Pancreas (tissue), 10 donors: ENCODE results near the gene SPSB1. TPM values are rescaled to one million over a fixed set of nuclear protein-coding genes. Genes with fewer than 3 reads are reported as not detected.
"Not testable (repeated sequence)": the region's sequence is repeated elsewhere in the genome, so short reads cannot be mapped to it uniquely, and the experiment has no call there.

Source experiments
- ATAC-seq, 4 donors: fragments of 200-7000 bp; cut with Tn5 transposase; one replicate each; pipeline versions ENCODE4 v1.8.0 to v1.9.1; 2020; ENCODE audit warnings: mild to moderate bottlenecking in 4 of 4, moderate library complexity in 4 of 4
- DNase-seq, 6 donors: peaks; one replicate each; pipeline ENCODE4 v3.0.0-alpha.2; 2020
- FAIRE-seq: peaks from 2 replicates; lab custom pipeline; 2012; peaks lifted over from hg19 to GRCh38; lab: Jason Lieb, UNC
- H3K27ac ChIP-seq, 4 donors: fragments of 200-600 bp; sonication (generic); 1 replicate in 3 of 4; 2 replicates in 1 of 4; pipeline versions ENCODE4 v1.5.0 to v1.8.0; 2020
- H3K27me3 ChIP-seq, 4 donors: fragments of 200-600 bp; one replicate each; pipeline ENCODE4 v1.8.0; 2021
- H3K36me3 ChIP-seq, 3 donors: fragments of 200-600 bp; sonication (generic) in 1 of 3; one replicate each; pipeline versions ENCODE4 v1.5.0 to v1.8.0; 2020 to 2021
- H3K4me1 ChIP-seq, 3 donors: fragments of 200-600 bp; one replicate each; pipeline ENCODE4 v1.8.0; 2021
- H3K4me3 ChIP-seq, 4 donors: fragments of 200-600 bp; sonication (generic) in 2 of 4; one replicate each; pipeline versions ENCODE4 v1.5.0 to v1.8.0; 2020 to 2021
- H3K9me3 ChIP-seq, 4 donors: fragments of 200-600 bp; one replicate each; pipeline ENCODE4 v1.8.0; 2021
- CTCF ChIP-seq, 4 donors: fragments of 200-600 bp; sonication (generic) in 3 of 4; IDR thresholded peaks; one replicate each; pipeline versions ENCODE4 v1.5.0 to v1.8.0; 2021; ENCODE audit warnings: antibody characterized with exemption in 4 of 4
- WGBS, 2 donors: extraction: QIAGEN DNeasy Blood & Tissue Kit; methylation state at CpG; one replicate each; pipeline ENCODE4 v1.1.7; 2013; 5-methylcytosine and 5-hydroxymethylcytosine counted together
- intact Hi-C, 3 donors: fragments of 100-400 bp; cut with DNase I; formaldehyde crosslinking; loops; one replicate each; pipeline versions ENCODE4 v1.11.1 to v1.14.2; 2022
- polyA plus RNA-seq, 2 donors: library from polyadenylated mRNA; stranded (reverse); fragments of 200-250 nt; gene quantifications; one replicate each; pipeline ENCODE4 v1.2.3, GENCODE V29; 2013
- total RNA-seq, 6 donors: library from RNA; stranded (reverse); fragmentation: NEBNext Ultra II Directional in 4 of 6; extraction: Animal tissue kit (Norgen Biotek cat#: 25700) in 4 of 6; gene quantifications; one replicate each; pipeline versions ENCODE4 v1.2.1 to v1.2.4, GENCODE V29; 2021 to 2023
- donor health status: healthy with polysubstance abuse.
- donor health status: DM: no; HTN: no; CAD: no; lungs with moderate emphysema.
- donor health status: DM: no; HTN: no; CAD: no.
- donor health status: control.
- donor health status: control.
- donor health status: Bipolar disorder and iron deficiency.
- donor health status: DM: yes; HTN: yes; CAD: no.
- donor health status: DM: no; HTN: no; CAD: no.
- donor health status: DM: no; HTN: no; CAD: no.
- donor health status: DM: yes; HTN: yes; CAD: no.

SPSB1 gene
- total and polyA plus RNA-seq, 8 donors: 10.5 to 27.5 (median 18.1) TPM

DNA sequence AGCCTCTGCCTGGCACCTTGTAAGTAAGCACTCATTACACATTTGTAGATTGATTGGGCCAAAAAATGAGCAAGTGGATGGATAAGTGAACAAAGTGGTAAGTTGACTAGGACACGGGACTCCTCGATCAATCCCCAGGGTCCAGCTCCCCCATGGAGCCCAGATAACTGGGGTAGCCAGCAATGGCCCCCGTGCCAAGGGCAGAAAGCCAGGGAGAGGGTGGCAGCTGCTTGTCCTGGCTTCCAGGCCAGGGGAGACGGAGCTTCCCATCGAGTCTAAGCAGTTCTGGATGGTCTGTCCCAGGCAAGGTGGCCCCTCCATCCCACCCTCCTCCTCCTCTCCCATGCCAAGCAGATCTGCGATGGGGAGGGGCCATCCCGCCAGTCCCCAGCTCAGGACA, 91.4 kb downstream of the SPSB1 start:
- Histone ChIP-seq H3K27ac (no peak overlapping the region), H3K4me3 (no peak overlapping the region), H3K36me3 (no peaks in the 10 kb centered on the region), H3K27me3 (no peaks in the 10 kb centered on the region), H3K4me1 (no peaks in the 10 kb centered on the region), H3K9me3 (no peaks in the 10 kb centered on the region)
- ATAC-seq: no peak
- intact Hi-C loops: no loop called here
- 84 to 89% methylated on average over 7 of the region's 7 CpGs for WGBS, 2 donors
- no peak for DNase-seq
- FAIRE-seq: no peak
- TF ChIP-seq CTCF (IDR thresholded peaks at IDR 0.05): no peak

DNA sequence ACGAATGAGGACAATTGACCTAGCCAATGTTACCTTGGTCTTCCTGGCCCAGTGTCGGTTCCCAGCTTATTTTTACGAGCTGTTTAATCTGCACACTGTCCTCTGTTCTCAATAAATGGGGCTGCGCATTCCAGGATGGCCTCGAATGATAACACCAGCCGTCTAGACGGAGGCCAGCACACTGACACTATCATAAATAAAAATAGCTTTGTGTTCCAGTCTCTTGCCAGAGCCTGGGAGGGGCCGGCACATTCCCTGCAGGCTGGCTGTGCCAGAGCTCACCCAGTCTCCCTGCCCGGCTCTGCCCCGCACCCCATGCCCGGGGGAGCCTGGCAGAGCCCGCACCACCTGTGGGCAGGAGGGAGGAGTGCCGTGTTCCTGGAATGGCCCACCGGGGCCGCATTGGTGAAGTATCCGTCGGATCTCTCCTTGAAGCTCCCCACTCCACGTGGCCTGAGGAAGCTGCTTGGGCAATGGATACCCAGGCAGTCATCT, 92.1 kb downstream of the SPSB1 start:
- no peaks in the 10 kb centered on the region for H3K36me3 ChIP-seq
- no peak overlapping the region for H3K27ac ChIP-seq
- ATAC-seq (peak in 1 of 4 donors; percentile 44), FAIRE-seq (no peak), DNase-seq (no peak)
- 71 to 74% methylated on average over 18 of the region's 18 CpGs for WGBS, 2 donors
- H3K4me3 ChIP-seq: no peak overlapping the region
- no peaks in the 10 kb centered on the region for H3K27me3 ChIP-seq
- intact Hi-C loops: no loop called here
- no peak for TF ChIP-seq CTCF (IDR thresholded peaks at IDR 0.05)
- no peaks in the 10 kb centered on the region for H3K4me1 ChIP-seq
- H3K9me3 ChIP-seq: no peaks in the 10 kb centered on the region

DNA sequence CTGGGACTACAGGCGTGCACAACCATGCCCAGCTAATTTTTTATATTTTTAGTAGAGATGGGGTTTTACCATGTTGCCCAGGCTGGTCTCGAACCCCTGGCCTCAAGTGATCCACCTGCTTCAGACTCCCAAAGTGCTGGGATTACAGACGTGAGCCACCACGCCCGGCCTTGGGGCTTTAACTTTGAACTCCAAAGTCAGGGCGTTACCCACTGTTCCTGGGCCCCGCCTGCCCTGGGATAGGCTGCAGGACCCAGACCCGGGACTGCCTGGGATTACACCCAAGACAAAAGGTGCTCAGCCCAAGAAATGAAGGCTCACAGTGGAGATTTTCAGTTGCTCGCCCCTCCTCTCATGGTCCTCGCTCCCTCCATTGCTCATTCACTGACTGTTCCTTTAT, 92.7 kb downstream of the SPSB1 start:
- H3K27me3 ChIP-seq, H3K4me1 ChIP-seq, H3K27ac ChIP-seq, H3K4me3 ChIP-seq, H3K9me3 ChIP-seq, intact Hi-C loops, DNase-seq, H3K36me3 ChIP-seq, FAIRE-seq: not testable (repeated sequence)
- 85 to 89% methylated on average over 10 of the region's 10 CpGs for WGBS, 2 donors
- ATAC-seq: peak in 1 of 4 donors; percentile 8

DNA sequence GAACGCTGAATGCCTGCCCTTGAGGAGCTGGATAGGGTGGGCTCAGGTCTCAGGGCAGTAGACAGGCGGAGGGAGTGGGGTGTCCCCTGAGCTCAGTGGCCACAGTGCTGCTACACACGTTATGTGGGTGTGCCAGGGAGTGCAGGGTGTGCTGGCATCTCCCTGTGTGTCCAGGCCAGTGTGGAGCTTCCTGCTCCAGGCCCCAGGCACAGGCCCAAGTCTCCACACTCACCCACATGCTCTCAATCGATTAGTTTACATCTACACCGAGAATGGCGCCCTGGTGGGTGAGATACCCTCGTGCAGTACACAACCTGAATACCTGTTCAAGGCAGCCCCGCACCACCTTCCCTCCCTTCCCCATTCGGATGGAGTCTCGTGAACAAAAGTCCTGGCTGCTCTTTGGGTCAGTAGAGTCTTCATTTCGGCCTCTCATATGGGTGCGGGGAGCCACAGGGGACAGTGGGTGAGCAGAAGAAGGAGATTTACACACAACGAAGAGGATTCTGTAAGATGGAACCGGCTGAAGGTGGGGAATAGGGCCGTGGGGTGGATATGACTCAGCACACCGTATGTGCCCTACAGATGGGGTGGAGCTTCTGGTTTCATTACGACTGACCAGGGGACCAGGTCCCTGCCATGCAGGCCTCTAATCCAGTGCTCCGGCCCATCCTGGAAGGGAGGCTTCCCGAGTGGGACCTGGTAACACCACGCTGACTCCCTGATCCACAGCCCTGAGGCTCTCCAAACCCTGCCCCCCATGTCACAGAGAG, 93.3 kb downstream of the SPSB1 start:
- no peak for FAIRE-seq
- DNase-seq: no peak
- H3K9me3 ChIP-seq: no peaks in the 10 kb centered on the region
- H3K27me3 ChIP-seq: no peaks in the 10 kb centered on the region
- H3K27ac ChIP-seq: no peak overlapping the region
- intact Hi-C loops: no loop called here
- no peak for TF ChIP-seq CTCF (IDR thresholded peaks at IDR 0.05)
- H3K36me3 ChIP-seq: no peaks in the 10 kb centered on the region
- WGBS, 2 donors: 75 to 82% methylated on average over 20 of the region's 20 CpGs
- no peaks in the 10 kb centered on the region for H3K4me1 ChIP-seq
- peak in 2 of 4 donors; percentile 33 to 34 for ATAC-seq
- no peak overlapping the region for H3K4me3 ChIP-seq

GRCh38 chr1:9388335-9389180, 95.9 kb downstream of the SPSB1 start:
- Histone ChIP-seq H3K36me3 (no peaks in the 10 kb centered on the region), H3K4me3 (no peak overlapping the region), H3K9me3 (no peaks in the 10 kb centered on the region), H3K27ac (no peak overlapping the region), H3K27me3 (no peaks in the 10 kb centered on the region), H3K4me1 (no peaks in the 10 kb centered on the region)
- DNase-seq (no peak), ATAC-seq (no peak), FAIRE-seq (no peak)
- 73 to 78% methylated on average over 18 of the region's 18 CpGs for WGBS, 2 donors
- no peak for TF ChIP-seq CTCF (IDR thresholded peaks at IDR 0.05)
- intact Hi-C loops: no loop called here
